HL-60 (cell line): Measurements from ENCODE around the gene PDXK.
A peak's percentile ranks its signal among the peaks of the same experiment; 100 is the strongest.

Source experiments
- DNase-seq, 2 experiments: peaks; one replicate each; pipeline ENCODE4 v3.0.0-alpha.2; 2010 to 2020; ENCODE audit warnings: low read depth in 1 of 2, low spot score in 1 of 2
- H3K27ac ChIP-seq: fragments of 250-450 bp; sonication (Bioruptor Pico); replicated peaks from 2 replicates; pipeline ENCODE4 v1.5.1; 2020; ENCODE audit warnings: mild to moderate bottlenecking, moderate library complexity
- H3K27me3 ChIP-seq: fragments of 250-450 bp; sonication (Bioruptor Pico); 2 replicates; pipeline ENCODE4 v1.5.1; 2021; ENCODE audit warnings: mild to moderate bottlenecking, moderate library complexity; ENCODE audit not compliant: insufficient read depth, poor library complexity, severe bottlenecking
- H3K4me3 ChIP-seq: replicated peaks from 2 replicates; pipeline ENCODE4 v1.5.1; 2011; ENCODE audit warnings: mild to moderate bottlenecking, control low read depth, low read length; ENCODE audit not compliant: insufficient read depth
- CTCF ChIP-seq: IDR thresholded peaks from one replicate; pipeline ENCODE4 v1.5.1; 2011; ENCODE audit warnings: low read length, control low read depth, inconsistent platforms; ENCODE audit not compliant: insufficient read depth
- GABPA ChIP-seq: IDR thresholded peaks from 2 replicates; pipeline ENCODE4 v1.6.1; 2012; ENCODE audit warnings: low read depth
- POLR2AphosphoS5 ChIP-seq: IDR thresholded peaks from 2 replicates; pipeline ENCODE4 v1.6.1; 2012; ENCODE audit warnings: low read depth
- REST ChIP-seq: IDR thresholded peaks from 2 replicates; pipeline ENCODE4 v1.6.1; 2012; ENCODE audit warnings: low read depth; ENCODE audit not compliant: insufficient replicate concordance
- SPI1 ChIP-seq: IDR thresholded peaks from 2 replicates; pipeline ENCODE4 v1.6.1; 2012; ENCODE audit warnings: low read depth, mild to moderate bottlenecking, borderline replicate concordance

PDXK gene

GRCh38 chr21:43737158-43737950 is 18.4 kb downstream of the PDXK start:
- H3K4me3 ChIP-seq: no peak overlapping the region
- DNase-seq: no peak
- TF ChIP-seq SPI1: no peak
- TF ChIP-seq REST: no peak
- TF ChIP-seq POLR2AphosphoS5: no peak
- no peak for TF ChIP-seq CTCF
- TF ChIP-seq GABPA: no peak
- no peaks in the 10 kb centered on the region for H3K27me3 ChIP-seq
- no peak overlapping the region for H3K27ac ChIP-seq

GRCh38 chr21:43739621-43740435 is 20.9 kb downstream of the PDXK start:
- Histone ChIP-seq H3K27ac (no peak overlapping the region), H3K27me3 (no peaks in the 10 kb centered on the region), H3K4me3 (no peak overlapping the region)
- DNase-seq: no peak
- TF ChIP-seq CTCF (no peak), SPI1 (no peak), REST (no peak), GABPA (no peak), POLR2AphosphoS5 (no peak)

GRCh38 chr21:43740497-43741156 is 21.7 kb downstream of the PDXK start:
- peak in 1 of 2 experiments; percentile 15 for DNase-seq
- no peak for TF ChIP-seq POLR2AphosphoS5
- no peak overlapping the region for H3K27ac ChIP-seq
- H3K27me3 ChIP-seq: no peaks in the 10 kb centered on the region
- no peak overlapping the region for H3K4me3 ChIP-seq
